Mucosa of descending colon (tissue), 3 donors: ENCODE data around the gene FAM204A. TPM values are rescaled to one million over a fixed set of nuclear protein-coding genes. Genes with fewer than 3 reads are reported as not detected.

Source experiments
- ATAC-seq: fragments of 200-7000 bp; cut with Tn5 transposase; one replicate; pipeline ENCODE4 v1.9.1; 2020; ENCODE audit warnings: mild to moderate bottlenecking, moderate library complexity
- DNase-seq, 3 donors: peaks; one replicate each; pipeline ENCODE4 v3.0.0-alpha.2; 2020
- H3K36me3 ChIP-seq: fragments of 200-600 bp; one replicate; pipeline ENCODE4 v1.8.0; 2021; ENCODE audit warnings: low read depth, mild to moderate bottlenecking
- H3K4me1 ChIP-seq: fragments of 200-600 bp; one replicate; pipeline ENCODE4 v1.8.0; 2021; ENCODE audit warnings: low read depth, mild to moderate bottlenecking
- H3K4me3 ChIP-seq: fragments of 200-600 bp; one replicate; pipeline ENCODE4 v1.8.0; 2021; ENCODE audit warnings: mild to moderate bottlenecking
- H3K9me3 ChIP-seq: fragments of 200-600 bp; one replicate; pipeline ENCODE4 v1.8.0; 2021; ENCODE audit warnings: mild to moderate bottlenecking
- intact Hi-C, 2 donors: fragments of 100-400 bp; cut with DNase I in 1 of 2; cut with micrococcal nuclease in 1 of 2; formaldehyde crosslinking; loops; one replicate each; pipeline versions ENCODE4 v1.11.0 to v1.11.1; 2022; cut with DNase I, micrococcal nuclease
- total RNA-seq, 3 donors: library from RNA; stranded (reverse); fragmentation: NEBNext Ultra II Directional in 2 of 3; extraction: Animal tissue kit (Norgen Biotek cat#: 25700) in 2 of 3; gene quantifications; one replicate each; pipeline versions ENCODE4 v1.2.1 to v1.2.4, GENCODE V29; 2021 to 2023
- TF ChIP-seq, protein P1 (sequence below): fragments of 200-600 bp; IDR thresholded peaks from one replicate; pipeline ENCODE4 v1.8.0; 2022; ENCODE audit warnings: antibody characterized with exemption, mild to moderate bottlenecking
- donor health status: DM: no; HTN: no; CAD: no; lungs with moderate emphysema.
- donor health status: DM: no; HTN: no; CAD: no.
- donor health status: DM: no; HTN: yes; CAD: no.

FAM204A gene
- total RNA-seq, 3 donors from 2014 or later, result 45.2 to 79.8 (median 51.1) TPM

DNA sequence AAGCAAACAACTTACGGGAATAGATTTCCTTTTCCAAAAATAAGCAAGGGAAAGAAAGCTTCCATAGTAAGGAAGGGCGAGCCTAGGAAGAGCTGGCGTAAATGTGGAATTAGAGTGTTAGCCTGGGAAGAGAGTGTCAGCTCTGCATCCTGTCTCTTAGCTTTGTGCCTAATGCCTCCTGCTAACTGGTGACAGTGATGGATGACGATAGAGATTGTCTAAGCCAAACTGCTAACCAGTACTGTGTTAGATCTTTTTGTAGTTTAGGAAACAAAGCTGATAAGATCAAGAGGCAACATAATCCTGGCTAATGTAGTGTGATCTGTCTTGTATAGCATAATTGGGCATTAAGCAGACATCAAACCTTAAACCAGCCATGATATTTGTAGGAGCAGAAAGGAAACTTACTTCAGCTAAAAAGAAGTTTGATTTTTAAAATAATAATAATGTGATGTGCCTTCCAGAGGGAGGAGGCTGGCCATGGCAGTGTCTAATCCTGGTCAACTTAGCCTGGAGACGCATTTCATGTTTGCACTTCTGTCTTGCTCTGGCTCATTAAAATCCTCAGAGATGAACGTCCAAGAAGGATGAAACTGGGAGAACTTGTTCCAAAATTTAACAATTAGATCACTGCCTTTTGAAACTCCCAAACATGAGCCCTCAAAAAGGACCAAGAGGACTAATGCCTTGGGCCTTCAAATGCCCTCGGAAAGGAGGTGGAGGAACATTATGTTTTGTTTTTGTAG lies 85.1 kb downstream of the FAM204A start:
- intact Hi-C loops, result no loop called here
- DNase-seq, result no peak
- no peak for ATAC-seq
- H3K4me1 ChIP-seq, result no peaks in the 10 kb centered on the region
- no peaks in the 10 kb centered on the region for H3K9me3 ChIP-seq
- H3K36me3 ChIP-seq, result no peaks in the 10 kb centered on the region
- no peak overlapping the region for H3K4me3 ChIP-seq
- TF ChIP-seq, protein P1, sequence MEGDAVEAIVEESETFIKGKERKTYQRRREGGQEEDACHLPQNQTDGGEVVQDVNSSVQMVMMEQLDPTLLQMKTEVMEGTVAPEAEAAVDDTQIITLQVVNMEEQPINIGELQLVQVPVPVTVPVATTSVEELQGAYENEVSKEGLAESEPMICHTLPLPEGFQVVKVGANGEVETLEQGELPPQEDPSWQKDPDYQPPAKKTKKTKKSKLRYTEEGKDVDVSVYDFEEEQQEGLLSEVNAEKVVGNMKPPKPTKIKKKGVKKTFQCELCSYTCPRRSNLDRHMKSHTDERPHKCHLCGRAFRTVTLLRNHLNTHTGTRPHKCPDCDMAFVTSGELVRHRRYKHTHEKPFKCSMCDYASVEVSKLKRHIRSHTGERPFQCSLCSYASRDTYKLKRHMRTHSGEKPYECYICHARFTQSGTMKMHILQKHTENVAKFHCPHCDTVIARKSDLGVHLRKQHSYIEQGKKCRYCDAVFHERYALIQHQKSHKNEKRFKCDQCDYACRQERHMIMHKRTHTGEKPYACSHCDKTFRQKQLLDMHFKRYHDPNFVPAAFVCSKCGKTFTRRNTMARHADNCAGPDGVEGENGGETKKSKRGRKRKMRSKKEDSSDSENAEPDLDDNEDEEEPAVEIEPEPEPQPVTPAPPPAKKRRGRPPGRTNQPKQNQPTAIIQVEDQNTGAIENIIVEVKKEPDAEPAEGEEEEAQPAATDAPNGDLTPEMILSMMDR, result no peak

DNA sequence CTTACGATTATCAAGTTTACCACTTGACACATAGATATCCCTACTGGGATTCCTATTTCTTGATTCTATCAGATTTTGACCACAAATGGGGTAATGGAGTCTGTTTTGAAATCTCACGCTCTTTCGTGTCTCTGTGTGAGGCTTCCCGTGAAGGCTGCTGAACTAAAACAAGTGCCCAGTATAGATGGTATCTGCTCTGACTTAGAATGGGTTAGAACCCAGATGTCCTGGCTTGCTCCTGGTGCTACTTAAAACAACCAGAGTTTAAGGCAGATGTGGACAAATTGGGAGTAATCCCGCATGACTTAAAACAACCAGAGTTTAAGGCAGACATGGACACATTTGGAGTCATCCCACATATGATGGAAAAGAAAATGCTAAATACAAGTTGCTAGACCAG lies 85.9 kb downstream of the FAM204A start:
- H3K4me3 ChIP-seq, result no peak overlapping the region
- ATAC-seq, result no peak
- DNase-seq, result no peak
- H3K36me3 ChIP-seq, result no peaks in the 10 kb centered on the region
- no peaks in the 10 kb centered on the region for H3K4me1 ChIP-seq
- TF ChIP-seq, protein P1, result no peak
- no peaks in the 10 kb centered on the region for H3K9me3 ChIP-seq
- intact Hi-C loops, result no loop called here

DNA sequence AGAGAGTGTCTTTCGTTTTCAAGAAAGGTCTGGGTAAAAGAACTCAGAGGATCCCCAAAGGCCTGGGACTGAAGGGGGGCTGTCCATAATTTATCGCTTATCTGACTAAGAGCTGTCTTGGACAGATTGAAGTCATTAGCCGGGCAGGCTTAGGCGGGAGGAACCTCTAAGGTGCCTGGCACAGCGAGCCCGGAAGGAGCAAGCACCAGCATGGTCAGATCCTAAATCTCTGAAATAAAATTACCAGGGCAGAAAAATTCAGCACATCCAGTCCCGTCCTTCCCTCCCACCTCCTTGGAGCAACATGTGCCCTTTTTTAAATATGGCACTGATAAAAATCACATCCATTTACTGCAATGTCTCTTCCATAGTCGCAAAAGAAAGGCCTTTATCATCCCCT lies 86.8 kb downstream of the FAM204A start:
- no peaks in the 10 kb centered on the region for H3K9me3 ChIP-seq
- intact Hi-C loops, result no loop called here
- no peaks in the 10 kb centered on the region for H3K4me1 ChIP-seq
- no peaks in the 10 kb centered on the region for H3K36me3 ChIP-seq
- TF ChIP-seq, protein P1, result no peak
- DNase-seq (no peak), ATAC-seq (no peak)
- no peak overlapping the region for H3K4me3 ChIP-seq

GRCh38 chr10:118254654-118255053 lies 87.5 kb downstream of the FAM204A start:
- no peak overlapping the region for H3K4me3 ChIP-seq
- H3K36me3 ChIP-seq, result no peaks in the 10 kb centered on the region
- ATAC-seq (no peak), DNase-seq (no peak)
- TF ChIP-seq, protein P1, result no peak
- intact Hi-C loops, result no loop called here
- no peaks in the 10 kb centered on the region for H3K4me1 ChIP-seq
- H3K9me3 ChIP-seq, result no peaks in the 10 kb centered on the region

DNA sequence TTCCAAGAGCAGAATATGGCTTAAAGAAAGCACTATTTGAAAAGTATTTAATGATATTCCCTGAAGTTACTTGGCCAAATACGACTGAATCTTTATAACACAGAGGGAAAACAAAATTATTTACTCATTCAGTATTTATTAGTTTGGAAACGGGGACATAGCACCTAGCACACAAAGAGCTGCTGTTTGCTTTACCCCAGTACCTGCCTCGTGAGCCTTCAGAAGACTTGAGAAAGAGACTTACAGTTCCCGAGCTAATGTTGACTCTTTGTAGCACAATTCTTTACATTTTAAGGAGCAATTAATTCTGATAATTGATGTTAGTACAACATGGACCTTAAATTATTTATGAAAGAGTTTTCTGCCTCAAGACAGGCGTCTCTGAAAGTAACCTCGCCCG lies 88.7 kb downstream of the FAM204A start:
- TF ChIP-seq, protein P1, result no peak
- Histone ChIP-seq H3K9me3 (no peaks in the 10 kb centered on the region), H3K4me3 (no peak overlapping the region), H3K4me1 (no peaks in the 10 kb centered on the region), H3K36me3 (no peaks in the 10 kb centered on the region)
- ATAC-seq (no peak), DNase-seq (no peak)
- intact Hi-C loops, result no loop called here
